Occipital lobe (tissue), 2 donors: Measurements from ENCODE around the gene BHLHE23. TPM values are rescaled to one million over a fixed set of nuclear protein-coding genes. Genes with fewer than 3 reads are reported as not detected.

Source experiments
- DNase-seq: peaks from one replicate; lab custom pipeline; 2025; lab: John Stamatoyannopoulos, UW
- total RNA-seq: library from RNA; depleted of rRNA; stranded (reverse); fragments of >200 nt; gene quantifications from one replicate; pipeline ENCODE4 v1.2.3, GENCODE V29; 2014

The BHLHE23 gene
- not detected for total RNA-seq

- no peak for DNase-seq
These were observed at the start of gene BHLHE23 for GRCh38 chr20:63006540-63007359. Gene BHLHE23 (minus strand): TSS chr20:63006964. CDS start chr20:63006774, 190 bp downstream.

- DNase-seq, result no peak
These were observed 48.9 kb upstream of the BHLHE23 start for GRCh38 chr20:63055575-63056235.

GRCh38 chr20:63054681-63055240 lies 48.0 kb upstream of the BHLHE23 start:
- no peak for DNase-seq

- DNase-seq, result no peak
These were observed 47.3 kb upstream of the BHLHE23 start for GRCh38 chr20:63054103-63054474.

GRCh38 chr20:63053432-63054102 lies 46.8 kb upstream of the BHLHE23 start:
- DNase-seq, result no peak

GRCh38 chr20:63052571-63053431 lies 46.0 kb upstream of the BHLHE23 start:
- DNase-seq, result no peak

GRCh38 chr20:63051911-63052310 lies 45.1 kb upstream of the BHLHE23 start:
- no peak for DNase-seq

- DNase-seq, result no peak
These were observed 44.6 kb upstream of the BHLHE23 start for GRCh38 chr20:63051186-63051860.

GRCh38 chr20:63050406-63050805 lies 43.6 kb upstream of the BHLHE23 start:
- DNase-seq, result no peak

- DNase-seq, result no peak
These were observed 42.9 kb upstream of the BHLHE23 start for GRCh38 chr20:63049561-63050221.

GRCh38 chr20:63049191-63049518 lies 42.4 kb upstream of the BHLHE23 start:
- no peak for DNase-seq

- DNase-seq, result no peak
These were observed 41.9 kb upstream of the BHLHE23 start for GRCh38 chr20:63048516-63049190.

GRCh38 chr20:63047946-63048345 lies 41.2 kb upstream of the BHLHE23 start:
- no peak for DNase-seq

GRCh38 chr20:63047267-63047666 lies 40.5 kb upstream of the BHLHE23 start:
- no peak for DNase-seq

- no peak for DNase-seq
These were observed 40.1 kb upstream of the BHLHE23 start for GRCh38 chr20:63046841-63047240.

GRCh38 chr20:63045991-63046390 lies 39.2 kb upstream of the BHLHE23 start:
- DNase-seq, result no peak

GRCh38 chr20:63045401-63045800 lies 38.6 kb upstream of the BHLHE23 start:
- no peak for DNase-seq

- DNase-seq, result no peak
These were observed 37.8 kb upstream of the BHLHE23 start for GRCh38 chr20:63044605-63045004.

GRCh38 chr20:63044204-63044600 lies 37.4 kb upstream of the BHLHE23 start:
- no peak for DNase-seq
